ENCODE measurements around the gene GPR161.

- no peak for TF ChIP-seq CTCF (IDR thresholded peaks at IDR 0.05)
- no peak for TF ChIP-seq ZFX (IDR thresholded peaks at IDR 0.05; ENCODE audit: borderline replicate concordance)
Measured at GRCh38 chr1:168031627-168032026, 105.1 kb downstream of the GPR161 start.

Data from 22Rv1 (cell line).